B cell (primary cell): ENCODE results near the gene B4GALT1.

Experiments
- EZH2 ChIP-seq: IDR thresholded peaks from 2 replicates; pipeline ENCODE4 v1.6.1; 2012; ENCODE audit warnings: borderline replicate concordance, low read depth, mild to moderate bottlenecking, moderate library complexity, low read length; ENCODE audit not compliant: insufficient read depth, poor library complexity, severe bottlenecking
- TF ChIP-seq, protein P1 (sequence below): fragments of 200-600 bp; IDR thresholded peaks from one replicate; pipeline ENCODE4 v1.8.0; 2022; ENCODE audit warnings: antibody characterized with exemption, mild to moderate bottlenecking

DNA sequence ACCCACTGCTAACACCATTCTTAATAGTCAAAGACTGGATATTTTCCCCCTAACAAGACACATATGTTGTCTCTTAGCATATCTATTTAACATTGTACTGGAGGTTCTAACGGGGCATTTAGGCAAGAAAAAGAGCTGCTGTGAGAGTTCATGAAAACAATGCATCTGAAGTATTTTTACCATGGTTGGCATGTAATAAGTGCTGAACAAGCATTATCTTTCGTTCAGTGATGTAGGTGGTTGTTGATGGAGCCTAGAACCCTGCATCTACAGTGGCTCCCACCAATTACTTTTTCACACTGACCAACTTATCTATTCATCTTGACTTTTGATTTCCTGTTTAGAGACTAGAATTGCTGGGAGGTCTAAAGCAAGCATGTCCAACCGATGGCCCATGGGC, 12.8 kb downstream of the B4GALT1 start:
- TF ChIP-seq, protein P1, sequence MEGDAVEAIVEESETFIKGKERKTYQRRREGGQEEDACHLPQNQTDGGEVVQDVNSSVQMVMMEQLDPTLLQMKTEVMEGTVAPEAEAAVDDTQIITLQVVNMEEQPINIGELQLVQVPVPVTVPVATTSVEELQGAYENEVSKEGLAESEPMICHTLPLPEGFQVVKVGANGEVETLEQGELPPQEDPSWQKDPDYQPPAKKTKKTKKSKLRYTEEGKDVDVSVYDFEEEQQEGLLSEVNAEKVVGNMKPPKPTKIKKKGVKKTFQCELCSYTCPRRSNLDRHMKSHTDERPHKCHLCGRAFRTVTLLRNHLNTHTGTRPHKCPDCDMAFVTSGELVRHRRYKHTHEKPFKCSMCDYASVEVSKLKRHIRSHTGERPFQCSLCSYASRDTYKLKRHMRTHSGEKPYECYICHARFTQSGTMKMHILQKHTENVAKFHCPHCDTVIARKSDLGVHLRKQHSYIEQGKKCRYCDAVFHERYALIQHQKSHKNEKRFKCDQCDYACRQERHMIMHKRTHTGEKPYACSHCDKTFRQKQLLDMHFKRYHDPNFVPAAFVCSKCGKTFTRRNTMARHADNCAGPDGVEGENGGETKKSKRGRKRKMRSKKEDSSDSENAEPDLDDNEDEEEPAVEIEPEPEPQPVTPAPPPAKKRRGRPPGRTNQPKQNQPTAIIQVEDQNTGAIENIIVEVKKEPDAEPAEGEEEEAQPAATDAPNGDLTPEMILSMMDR = no peak
- TF ChIP-seq EZH2 = no peak
